Measurements from ENCODE around the gene NR2F1.

The NR2F1 gene

GRCh38 chr5:93591323-93591945, 8.4 kb downstream of the NR2F1 start:
- no peak for DNase-seq

GRCh38 chr5:93592883-93593282, 9.9 kb downstream of the NR2F1 start:
- no peak for DNase-seq

- DNase-seq = no peak
Observed at GRCh38 chr5:93593476-93594131, 10.6 kb downstream of the NR2F1 start.

- DNase-seq = no peak
Observed at GRCh38 chr5:93594591-93595419, 11.8 kb downstream of the NR2F1 start.

GRCh38 chr5:93595420-93596147, 12.6 kb downstream of the NR2F1 start:
- peak in 1 of 6 experiments; percentile 10 for DNase-seq

GRCh38 chr5:93596310-93596675, 13.3 kb downstream of the NR2F1 start:
- no peak for DNase-seq

GRCh38 chr5:93596676-93597490, 13.9 kb downstream of the NR2F1 start:
- DNase-seq = no peak

- no peak for DNase-seq
Observed at GRCh38 chr5:93598091-93599000, 15.3 kb downstream of the NR2F1 start.

GRCh38 chr5:93599001-93599379, 16.0 kb downstream of the NR2F1 start:
- no peak for DNase-seq

- no peak for DNase-seq
Observed at GRCh38 chr5:93599399-93600120, 16.5 kb downstream of the NR2F1 start.

- no peak for DNase-seq
Observed at GRCh38 chr5:93600409-93601070, 17.5 kb downstream of the NR2F1 start.

- DNase-seq = no peak
Observed at GRCh38 chr5:93601071-93601801, 18.2 kb downstream of the NR2F1 start.

GRCh38 chr5:93601802-93602155, 18.8 kb downstream of the NR2F1 start:
- DNase-seq = no peak

GRCh38 chr5:93602241-93603077, 19.4 kb downstream of the NR2F1 start:
- DNase-seq = no peak

- no peak for DNase-seq
Observed at GRCh38 chr5:93603078-93603792, 20.2 kb downstream of the NR2F1 start.

GRCh38 chr5:93603793-93604643, 21.0 kb downstream of the NR2F1 start:
- no peak for DNase-seq
